ENCODE data around the gene PDE7B. TPM values are rescaled to one million over a fixed set of nuclear protein-coding genes. Genes with fewer than 3 reads are reported as not detected.

PDE7B gene
- total RNA-seq, 2 experiments from 2014 or later: 0.38 to 0.40 TPM

GRCh38 chr6:135972150-135972549, 120.6 kb downstream of the PDE7B start:
- ChIA-PET POLR2A (no interaction called here), CTCF (no interaction called here)

- POLR2A ChIA-PET: no interaction called here
- CTCF ChIA-PET: no interaction called here
Measured at GRCh38 chr6:135972586-135972985, 121.1 kb downstream of the PDE7B start.

- CTCF ChIA-PET: no interaction called here
- POLR2A ChIA-PET: no interaction called here
Measured at GRCh38 chr6:135974426-135974825, 122.9 kb downstream of the PDE7B start.

- ChIA-PET POLR2A (no interaction called here), CTCF (no interaction called here)
Measured at GRCh38 chr6:135976585-135976984, 125.1 kb downstream of the PDE7B start.

GRCh38 chr6:135983093-135983492, 131.6 kb downstream of the PDE7B start:
- CTCF ChIA-PET: no interaction called here
- POLR2A ChIA-PET: no interaction called here

GRCh38 chr6:135983718-135984343, 132.3 kb downstream of the PDE7B start:
- ChIA-PET CTCF (no interaction called here), POLR2A (no interaction called here)

GRCh38 chr6:135985471-135985870, 134.0 kb downstream of the PDE7B start:
- ChIA-PET CTCF (no interaction called here), POLR2A (no interaction called here)

- ChIA-PET CTCF (no interaction called here), POLR2A (no interaction called here)
Measured at GRCh38 chr6:135987226-135987625, 135.7 kb downstream of the PDE7B start.

GRCh38 chr6:135990439-135990838, 138.9 kb downstream of the PDE7B start:
- POLR2A ChIA-PET: no interaction called here
- CTCF ChIA-PET: no interaction called here

GRCh38 chr6:135990855-135991464, 139.5 kb downstream of the PDE7B start:
- POLR2A ChIA-PET: no interaction called here
- CTCF ChIA-PET: no interaction called here

GRCh38 chr6:135992739-135993138, 141.2 kb downstream of the PDE7B start:
- POLR2A ChIA-PET: no interaction called here
- CTCF ChIA-PET: no interaction called here

- ChIA-PET CTCF (no interaction called here), POLR2A (no interaction called here)
Measured at GRCh38 chr6:135993361-135993760, 141.9 kb downstream of the PDE7B start.

- ChIA-PET CTCF (no interaction called here), POLR2A (no interaction called here)
Measured at GRCh38 chr6:135994857-135995544, 143.5 kb downstream of the PDE7B start.

- CTCF ChIA-PET: no interaction called here
- POLR2A ChIA-PET: no interaction called here
Measured at GRCh38 chr6:135995545-135995898, 144.0 kb downstream of the PDE7B start.

GRCh38 chr6:135996668-135997067, 145.2 kb downstream of the PDE7B start:
- CTCF ChIA-PET: no interaction called here
- POLR2A ChIA-PET: no interaction called here

GRCh38 chr6:135999393-135999792, 147.9 kb downstream of the PDE7B start:
- ChIA-PET CTCF (no interaction called here), POLR2A (no interaction called here)

- ChIA-PET CTCF (no interaction called here), POLR2A (no interaction called here)
Measured at GRCh38 chr6:136007345-136007744, 155.8 kb downstream of the PDE7B start.

- ChIA-PET POLR2A (no interaction called here), CTCF (no interaction called here)
Measured at GRCh38 chr6:136011475-136011874, 160.0 kb downstream of the PDE7B start.

- ChIA-PET CTCF (no interaction called here), POLR2A (no interaction called here)
Measured at GRCh38 chr6:136012198-136012887, 160.8 kb downstream of the PDE7B start.

GRCh38 chr6:136012943-136013342, 161.4 kb downstream of the PDE7B start:
- ChIA-PET CTCF (no interaction called here), POLR2A (no interaction called here)

Measured in activated CD8-positive, alpha-beta memory T cell treated with anti-CD3 and anti-CD28 coated beads for 36 hours (primary cell).